UCSD-AML1 (cell line): Measurements from ENCODE around the gene CEP131.

Experiments
- DNase-seq: peaks from one replicate; lab custom pipeline; 2025; ENCODE audit not compliant: unreplicated experiment; lab: John Stamatoyannopoulos, UW

Gene CEP131

DNA sequence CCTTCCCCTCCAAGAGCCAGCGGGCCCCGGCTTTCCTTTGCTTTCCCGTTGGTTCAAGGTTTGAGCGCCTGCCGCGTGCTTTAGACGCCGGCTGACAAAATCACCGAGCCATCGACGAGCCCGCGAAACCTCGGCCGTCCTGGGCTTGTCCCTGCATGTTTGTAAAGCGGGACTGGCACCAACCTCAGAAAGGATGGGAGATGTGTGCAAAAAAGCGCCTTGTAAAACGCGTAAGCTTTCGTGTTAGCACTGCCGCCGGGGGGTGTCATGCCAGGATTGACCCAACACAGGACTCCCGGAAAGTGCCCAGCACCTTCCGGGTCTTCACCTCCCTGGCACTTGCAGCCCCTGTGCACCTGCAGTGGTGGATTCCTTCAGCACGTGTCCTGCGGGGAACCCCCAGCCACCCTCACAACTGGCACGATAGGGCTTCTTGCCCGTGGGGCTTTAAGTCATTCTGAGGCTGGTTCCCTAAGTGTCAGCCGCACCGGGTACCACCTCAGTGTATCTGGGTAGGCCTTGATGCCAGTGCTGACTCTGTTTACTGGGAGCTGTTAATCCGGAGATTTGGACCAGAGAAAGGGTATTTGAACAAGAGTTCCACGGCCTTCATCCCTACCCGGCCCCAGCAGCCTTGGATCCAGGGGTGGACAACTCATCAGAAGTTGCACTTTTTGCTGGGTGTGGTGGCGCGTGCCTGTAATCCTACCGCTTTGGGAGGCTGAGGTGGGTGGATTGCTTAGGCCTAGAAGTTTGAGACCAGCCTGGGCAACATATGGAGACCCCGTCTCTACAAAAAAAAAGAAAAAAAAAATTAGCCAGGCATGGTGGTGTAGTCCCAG, 17.2 kb upstream of the CEP131 start:
- DNase-seq = peak; percentile 41

DNA sequence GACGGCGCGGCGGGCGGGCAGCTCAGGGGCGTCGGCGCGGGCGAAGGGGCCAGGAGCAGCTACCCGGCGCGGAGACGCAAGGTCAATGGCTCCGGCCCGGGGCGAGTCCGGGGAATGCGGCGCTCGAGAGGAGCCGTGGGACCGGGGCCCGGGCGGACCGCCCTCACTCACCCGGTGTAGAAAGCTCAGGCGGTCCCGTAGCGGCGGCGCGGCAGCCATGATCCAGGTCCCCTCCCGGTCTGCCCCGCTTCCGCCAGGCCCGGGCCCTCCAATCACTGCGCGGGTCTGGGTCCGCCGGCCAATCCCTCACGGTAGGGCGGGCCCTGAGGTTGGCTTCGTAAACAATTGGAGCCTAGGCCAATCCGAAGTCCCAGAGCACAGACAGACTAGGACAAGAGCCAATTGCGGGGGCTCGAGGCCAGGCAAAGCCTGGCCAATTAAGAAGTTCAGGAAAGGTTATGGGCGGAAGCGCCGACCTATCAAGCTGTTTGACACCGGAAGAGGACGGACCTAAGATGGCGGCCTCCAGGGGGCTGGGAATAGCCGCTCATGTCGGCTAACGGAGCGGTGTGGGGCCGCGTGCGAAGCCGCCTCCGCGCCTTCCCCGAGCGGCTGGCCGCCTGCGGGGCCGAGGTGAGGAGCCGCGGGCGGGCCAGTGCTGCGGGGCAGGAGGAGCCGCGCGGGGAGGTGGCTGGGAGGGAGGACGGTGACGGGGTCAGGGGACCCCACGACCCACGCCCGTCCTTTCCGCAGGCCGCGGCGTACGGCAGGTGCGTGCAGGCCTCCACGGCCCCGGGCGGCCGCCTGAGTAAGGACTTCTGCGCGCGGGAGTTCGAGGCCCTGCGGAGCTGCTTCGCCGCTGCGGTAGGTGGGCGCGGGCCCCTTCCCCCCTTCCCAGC, 16.3 kb upstream of the CEP131 start, which contains the start of the genes NDUFAF8 and TEPSIN:
Gene NDUFAF8 (plus strand): TSS at position 504 of the 899 bp plus-strand sequence. CDS start 46 bp downstream, at position 550.
Gene TEPSIN (minus strand): TSS at position 241 of the 899 bp plus-strand sequence. CDS start 22 bp downstream, at position 219.
- DNase-seq = peak; percentile 97

DNA sequence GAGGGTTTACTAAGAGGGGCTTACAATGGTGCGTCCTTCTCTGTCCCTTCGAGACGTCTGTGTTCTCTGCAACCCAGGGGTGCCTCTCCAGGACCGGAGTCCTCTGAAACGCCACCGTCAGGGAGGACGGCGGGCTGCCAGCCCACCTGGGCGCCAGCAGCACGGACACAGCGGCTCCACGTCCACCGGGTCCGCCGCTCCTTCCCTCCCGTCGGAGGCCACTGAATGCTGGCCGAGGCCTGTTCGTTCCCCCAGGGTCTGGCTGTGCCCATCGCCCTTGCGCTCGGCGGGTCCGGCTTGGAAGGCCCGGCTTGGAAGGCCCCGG, 15.7 kb upstream of the CEP131 start:
- DNase-seq = no peak

DNA sequence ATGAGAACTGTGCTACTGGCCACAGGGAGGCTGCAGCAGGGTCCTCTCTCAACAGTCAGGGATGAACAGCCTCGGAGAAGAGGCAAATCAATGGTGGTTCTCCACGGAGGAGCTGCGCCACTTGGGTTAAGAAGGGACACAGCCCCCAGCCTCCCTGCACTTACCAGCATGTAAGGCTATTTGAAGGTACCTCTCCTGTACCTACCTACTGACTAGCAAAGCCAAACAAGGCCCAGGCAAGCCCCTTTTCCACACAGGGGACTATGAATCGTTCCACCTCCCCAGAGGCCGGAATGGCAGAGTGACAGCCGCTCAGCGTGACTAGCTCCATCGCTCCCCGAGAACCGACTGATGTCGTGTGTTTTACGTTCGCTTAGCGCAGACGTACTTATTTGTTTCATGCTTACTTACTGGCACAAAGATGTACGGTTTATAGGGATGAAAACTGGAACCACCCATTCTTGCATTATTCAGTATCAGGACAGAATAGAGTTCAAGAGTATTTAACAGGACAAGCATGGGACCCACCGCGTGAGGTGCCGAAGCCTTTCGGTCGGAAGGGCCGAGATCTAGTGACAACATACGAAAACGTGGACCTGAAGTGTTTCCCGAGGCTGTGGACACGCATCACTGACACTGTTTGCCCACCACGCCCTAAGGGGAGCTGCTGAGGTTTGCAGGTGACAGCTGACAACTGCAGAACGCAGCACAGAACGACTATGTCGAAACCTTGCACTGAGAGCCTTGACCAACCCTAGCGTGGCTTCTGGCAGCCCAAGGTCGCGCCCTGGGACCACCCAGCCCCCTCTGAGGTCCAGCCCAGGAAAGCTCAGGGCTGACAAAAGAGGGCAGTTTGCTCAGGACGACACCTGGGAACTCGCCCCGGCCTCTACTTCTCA, 15.1 kb upstream of the CEP131 start:
- no peak for DNase-seq

DNA sequence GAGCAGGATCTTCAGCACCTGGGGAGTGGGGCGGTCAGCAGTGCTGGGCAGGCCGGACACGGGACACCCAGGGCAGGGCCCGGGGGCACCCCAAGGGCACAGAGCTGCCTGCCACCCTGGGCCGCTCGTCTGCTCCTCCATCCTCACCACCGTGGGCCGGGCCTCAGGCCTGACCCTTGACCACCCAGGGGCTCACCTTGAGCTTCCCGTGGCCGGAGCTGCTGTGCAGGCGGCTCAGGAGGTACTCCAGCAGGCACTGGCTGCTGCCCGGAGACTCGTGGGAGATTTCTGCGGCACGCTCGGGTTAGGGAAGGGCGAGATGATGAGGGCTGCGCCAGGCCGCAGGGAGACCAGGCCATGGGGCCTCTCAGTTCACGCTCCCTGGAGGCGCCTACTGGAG, 14.0 kb upstream of the CEP131 start:
- DNase-seq = no peak

DNA sequence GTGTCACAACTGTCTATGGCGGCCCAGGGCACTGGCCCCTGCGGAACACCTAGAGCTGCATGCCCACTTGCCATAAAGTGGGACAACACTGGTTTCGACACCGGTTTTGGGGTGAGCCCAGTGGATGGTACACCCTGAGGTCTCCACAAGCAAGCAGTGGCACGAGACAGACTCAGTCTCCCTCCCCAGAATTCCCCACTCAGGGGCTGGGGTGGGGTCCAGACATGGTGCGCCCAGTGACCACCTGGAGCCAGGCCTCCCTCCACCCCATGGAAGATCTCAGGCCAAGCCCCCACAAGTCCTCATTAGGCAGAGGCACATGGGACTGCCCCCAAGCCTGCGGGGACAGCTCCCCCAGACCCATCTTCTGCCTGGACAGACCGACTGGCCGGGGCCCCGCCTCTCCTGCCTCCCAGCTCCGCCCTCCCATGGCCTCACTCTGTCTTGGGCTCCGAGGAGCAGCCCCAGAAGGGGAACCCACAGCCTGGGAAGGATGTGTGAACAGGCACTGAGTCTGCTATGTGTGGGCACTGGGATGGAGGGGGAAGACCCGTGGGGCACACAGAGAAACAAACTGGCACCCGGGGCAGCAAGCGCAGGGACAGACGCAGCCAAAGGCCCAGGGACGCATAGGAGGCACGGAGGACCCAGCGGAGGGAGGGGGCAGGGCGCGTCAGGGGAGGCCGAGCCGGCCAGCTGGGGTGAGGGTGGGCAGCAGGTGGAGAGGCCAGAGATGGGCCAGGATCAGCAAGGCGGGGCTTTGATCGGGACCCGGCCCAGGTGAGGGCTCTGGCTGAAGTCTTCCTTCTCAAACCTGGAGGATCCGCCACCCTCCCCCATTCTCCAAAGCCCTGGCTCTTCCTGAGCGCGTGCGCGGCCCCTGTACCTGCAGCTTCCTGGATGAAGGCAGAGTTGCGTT, 13.3 kb upstream of the CEP131 start:
- DNase-seq = no peak

DNA sequence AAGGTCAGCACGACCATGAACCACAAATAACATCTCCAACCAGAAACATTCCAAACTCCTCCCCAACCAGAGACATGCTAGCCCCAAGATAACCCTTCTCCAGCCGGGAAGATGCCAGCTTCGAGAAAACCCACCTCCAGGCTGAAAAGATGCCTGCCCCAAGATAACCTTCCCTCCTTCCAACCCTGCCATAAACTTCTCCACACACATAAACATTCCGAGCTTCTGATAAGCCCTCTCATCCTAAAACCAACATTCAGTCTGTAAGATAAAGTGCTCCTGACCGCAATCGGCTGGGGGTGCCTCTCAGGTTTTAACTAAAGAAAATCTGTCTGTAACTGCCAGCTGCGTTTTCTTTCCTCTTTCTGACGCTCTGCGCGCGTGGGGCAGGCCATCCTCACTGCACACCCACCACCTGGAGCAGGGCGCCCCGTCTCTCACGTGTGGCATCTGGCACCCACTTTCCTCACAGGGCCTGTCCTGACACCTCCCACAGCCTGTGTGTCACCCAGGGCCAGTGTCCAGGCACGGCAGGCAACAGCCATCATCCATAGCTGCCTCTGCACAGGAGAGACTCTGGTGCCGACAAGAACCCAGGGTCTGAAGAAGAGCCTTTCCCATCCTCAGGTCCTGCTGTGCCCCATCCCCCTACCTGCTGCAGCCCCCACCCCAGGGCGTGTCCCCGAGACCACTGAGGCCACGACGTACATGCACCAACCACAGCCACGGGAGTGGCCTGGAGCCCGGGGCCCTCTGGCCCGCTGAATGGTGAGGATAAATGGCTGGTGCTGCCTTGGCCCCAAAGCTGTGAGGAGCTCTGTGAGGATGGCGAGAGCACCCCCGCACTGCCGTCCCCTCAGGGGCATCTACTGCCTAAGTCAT, 12.4 kb upstream of the CEP131 start:
- no peak for DNase-seq

DNA sequence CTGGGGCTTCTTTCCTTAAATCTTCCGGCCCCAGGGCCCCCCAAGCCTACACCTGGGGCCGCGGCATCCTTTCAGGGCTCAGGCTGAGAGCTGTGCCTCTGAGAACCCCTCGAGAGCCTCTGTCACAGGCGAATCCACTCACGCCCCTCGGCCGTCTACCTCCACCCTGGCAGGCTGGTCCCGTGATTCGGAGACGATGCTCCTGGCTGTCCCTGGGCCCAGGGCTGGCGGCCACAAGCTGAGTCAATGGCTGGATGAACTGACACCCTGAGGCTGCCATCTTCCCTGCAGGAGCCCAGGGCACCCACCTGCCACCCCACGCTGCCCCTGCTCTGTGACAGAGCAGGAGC, 11.7 kb upstream of the CEP131 start:
- no peak for DNase-seq

DNA sequence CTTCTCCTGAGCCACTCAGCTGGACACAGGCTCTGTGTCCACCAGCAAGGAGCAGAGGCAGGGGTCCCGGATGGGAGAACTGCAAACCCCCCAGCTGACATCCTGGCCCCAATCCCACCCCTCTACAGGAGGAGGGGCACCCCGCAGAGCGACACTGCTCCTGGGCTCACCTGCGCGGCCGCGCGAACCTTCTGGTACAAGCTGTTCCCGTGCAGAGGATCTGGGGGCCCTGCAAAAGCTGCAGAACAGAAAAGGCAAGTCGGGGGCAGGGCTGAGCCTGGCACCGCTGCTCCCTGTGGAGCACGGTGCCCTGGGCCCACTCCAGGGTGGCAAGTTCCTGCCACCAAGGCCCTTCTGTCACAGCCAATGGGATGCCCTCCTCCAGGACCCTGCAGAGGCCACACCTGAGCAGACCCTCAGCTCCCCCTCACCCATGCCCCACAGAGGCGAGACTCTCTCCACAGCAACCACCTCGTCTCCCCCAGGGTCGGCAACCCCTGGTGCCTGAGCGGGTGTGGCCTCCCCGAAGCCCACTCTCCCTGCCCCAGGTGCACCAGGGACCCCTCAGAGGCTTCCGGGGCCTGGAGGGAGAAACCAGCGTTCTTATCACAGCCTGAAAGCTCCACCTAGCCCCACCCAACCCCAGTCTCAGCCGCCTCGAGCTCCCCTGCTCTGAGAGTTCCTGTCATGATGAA, 11.2 kb upstream of the CEP131 start:
- no peak for DNase-seq

DNA sequence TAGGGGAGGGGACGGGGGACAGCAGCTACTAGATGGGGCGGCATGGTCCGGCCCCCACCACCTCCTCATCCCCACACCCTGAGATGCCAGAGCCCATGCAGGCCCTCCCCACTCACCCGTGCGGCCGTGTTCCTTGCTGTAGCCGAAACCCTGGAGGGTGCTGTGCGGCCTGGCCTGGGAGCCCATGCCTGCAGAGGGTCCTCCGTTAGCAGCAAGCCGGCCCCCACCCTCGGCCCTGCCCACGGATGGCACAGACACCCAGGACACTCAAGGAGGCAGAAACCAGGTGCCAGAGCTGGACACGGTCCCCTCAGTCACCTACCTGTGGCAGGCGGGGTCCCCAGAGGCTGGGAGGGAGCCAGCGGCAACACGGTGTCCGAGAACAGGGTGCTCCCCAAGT, 10.6 kb upstream of the CEP131 start:
- no peak for DNase-seq

DNA sequence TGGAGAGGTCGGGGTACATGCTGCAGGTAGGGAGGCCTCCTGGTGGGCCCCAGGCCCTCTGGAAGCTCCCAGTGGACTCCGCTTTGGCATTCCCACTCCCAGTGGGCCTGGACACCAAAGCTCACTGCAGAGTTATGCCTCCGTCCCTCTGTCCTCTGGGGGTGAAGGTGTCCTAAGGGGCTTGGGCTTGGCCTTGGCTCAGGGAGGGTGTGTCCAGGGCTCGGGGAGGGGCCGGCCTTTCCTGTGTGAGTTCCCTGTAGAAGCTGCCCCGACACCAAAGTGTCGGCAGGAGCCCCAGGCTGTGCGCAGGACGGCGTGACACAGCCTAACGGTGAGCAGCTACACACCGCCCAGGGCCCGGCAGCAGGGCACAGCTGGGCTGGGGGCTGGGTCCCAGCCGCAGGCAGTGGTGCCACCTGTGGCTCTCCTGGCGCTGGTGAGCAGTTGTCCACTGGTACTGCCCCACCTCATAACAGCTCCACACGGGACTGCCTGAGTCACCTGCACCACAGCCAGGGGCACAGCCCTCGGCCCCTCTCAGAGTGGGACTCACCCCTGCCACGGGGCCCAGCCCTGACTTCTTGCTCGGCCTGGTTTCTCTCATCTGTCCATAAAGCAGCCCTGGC, 10.0 kb upstream of the CEP131 start:
- DNase-seq = no peak

DNA sequence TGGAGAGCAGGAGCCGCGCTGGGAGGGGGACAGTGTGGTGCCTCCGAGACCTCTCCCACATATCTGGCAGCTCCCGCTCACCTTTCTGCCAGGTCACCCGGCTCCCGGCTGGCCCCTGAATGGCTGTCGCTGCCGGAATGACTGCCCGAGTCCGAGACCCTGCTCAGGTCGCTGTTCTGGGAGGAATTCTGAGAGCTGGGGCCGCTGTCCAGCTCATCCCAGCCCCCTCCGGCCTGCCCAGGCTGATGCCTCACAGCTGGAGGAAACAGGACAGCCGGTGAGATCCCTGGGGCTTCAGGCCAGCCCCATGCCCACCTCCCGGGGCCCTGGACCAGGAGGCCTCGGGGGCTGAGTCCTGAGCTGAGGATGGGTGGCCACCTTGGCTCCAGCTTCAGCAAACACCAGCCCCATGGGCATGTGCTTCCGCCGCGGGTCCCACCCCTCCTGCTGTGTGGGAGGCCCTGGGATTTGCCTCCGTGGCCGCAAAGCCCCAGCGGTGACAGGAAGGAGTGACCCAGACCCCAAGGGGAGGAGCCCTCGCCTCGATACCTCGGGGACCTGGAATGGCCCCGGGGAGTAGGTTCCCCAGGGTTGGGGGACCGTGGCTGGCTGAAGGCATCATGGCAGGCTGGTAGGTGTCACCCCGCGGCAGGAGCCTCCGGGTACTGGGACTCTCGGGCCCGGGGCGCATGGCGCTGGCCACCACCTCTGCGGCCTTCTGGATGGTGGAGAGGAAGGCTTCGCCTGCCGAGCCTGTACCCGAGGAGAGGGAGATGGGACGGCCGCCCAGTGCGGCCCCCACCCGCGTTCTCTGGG, 9.2 kb upstream of the CEP131 start:
- no peak for DNase-seq

DNA sequence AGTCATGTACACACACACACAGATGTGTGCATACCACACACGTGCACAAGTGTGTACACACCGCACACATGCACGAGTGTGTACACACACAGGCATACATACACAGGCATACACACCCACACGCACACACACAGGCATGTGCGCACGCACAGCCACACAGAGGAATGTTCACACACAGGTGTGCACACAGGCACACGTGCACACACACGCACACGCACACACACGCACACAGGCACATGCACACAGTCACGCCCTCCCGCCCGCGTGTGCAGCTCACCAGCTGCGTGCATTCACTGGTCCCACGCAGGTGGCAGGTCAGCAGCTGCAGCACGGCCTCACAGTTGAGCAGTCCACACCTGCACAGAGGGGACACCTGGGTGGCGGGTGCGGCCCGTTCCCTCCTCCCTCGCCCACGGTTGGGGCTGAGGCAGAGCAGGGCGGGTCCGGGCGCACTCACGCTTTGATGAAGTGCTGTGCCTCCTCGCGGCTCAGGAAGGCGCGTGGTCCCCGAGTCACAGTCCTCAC, 8.4 kb upstream of the CEP131 start:
- no peak for DNase-seq

DNA sequence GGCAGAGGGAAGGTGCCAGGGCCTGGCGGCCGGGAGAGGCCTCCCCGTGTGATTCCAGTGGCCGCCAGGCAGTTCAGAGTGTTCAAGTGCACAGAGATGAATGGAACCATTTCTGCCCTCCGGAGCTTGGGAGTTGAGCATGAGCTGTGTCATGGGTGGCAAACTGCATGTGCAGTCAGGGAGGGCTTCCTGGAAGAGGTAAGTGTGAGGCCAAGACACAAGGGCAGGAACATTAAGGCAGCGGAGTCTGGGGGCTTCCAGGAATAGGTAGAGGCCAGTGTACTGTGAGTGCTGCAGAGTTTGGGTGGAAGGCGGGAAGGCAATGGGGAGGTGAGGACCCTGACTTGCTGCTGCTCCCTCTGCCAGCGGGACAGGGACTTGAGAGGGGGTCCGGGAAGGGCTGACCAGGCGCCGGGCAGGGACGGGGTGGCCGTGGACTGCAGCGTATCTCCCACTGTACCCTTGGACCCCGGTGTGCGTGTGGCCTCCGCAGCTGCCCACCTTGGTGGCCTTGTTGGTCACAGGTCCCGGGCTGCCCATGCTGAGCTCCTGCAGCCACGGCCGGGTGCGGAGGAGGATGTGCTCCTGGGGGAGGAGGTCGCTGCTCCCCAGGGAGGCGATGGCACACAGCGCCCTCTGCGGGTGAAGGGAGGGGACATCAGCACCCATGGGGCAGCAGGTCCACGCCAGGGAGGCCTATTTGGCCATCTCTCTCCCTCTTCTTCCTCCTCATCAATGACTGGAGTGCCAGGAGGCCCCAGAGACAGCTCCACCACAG, 7.5 kb upstream of the CEP131 start:
- peak; percentile 34 for DNase-seq

DNA sequence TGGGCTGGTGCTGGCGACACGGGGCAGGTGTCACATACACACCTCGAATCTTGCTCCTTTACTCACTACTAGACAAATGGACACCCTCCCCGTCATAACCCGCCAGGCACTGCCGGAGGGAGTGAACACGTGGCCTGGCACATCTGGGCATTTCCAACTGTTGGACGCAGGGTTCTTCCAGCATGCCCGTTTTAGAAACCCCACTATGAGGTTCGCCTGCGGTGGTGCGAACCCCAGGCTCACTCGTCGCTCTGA, 6.8 kb upstream of the CEP131 start:
- DNase-seq = no peak

DNA sequence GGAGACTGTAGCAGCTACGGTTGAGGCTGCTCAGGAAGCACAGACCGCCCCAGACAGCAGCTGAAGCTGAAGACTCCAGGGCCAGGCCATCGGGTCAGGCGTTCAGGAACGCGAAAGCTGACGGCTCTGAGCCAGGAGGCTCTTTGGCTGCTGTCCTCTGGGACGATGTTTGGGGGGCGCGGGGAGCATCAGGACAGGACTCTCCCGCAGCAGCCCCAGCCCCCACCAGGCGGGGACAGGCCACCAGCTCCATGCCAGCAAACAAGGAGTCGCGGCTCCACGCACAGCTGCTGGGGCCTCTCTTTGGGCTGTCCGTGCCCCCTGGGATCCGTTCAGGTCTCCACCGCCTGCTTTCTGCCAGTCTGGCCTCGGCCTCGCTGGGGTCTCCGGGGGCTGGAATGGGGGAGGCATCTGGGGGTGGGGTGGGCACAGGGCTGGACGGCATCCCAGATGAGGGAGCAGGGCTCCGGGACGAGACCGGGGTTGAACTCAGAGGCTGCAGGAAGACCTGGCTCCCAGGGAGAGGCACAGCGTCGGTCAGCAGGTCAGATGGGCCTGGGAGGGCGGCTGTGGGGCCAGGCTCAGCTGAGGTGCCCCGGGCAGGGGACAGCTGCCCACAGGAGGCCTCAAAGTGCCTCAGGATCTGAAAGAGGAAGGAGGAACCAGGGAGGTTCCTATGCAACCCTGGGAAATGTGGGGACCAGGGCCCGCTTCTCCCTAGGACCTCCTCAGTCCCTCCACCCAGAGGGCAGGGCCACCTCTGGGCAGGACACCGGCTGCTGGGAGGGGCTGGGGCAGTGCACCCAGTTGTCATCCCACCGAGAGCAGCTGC, 6.3 kb upstream of the CEP131 start:
- DNase-seq = no peak
